ENCODE data around the gene POLE.

DNA sequence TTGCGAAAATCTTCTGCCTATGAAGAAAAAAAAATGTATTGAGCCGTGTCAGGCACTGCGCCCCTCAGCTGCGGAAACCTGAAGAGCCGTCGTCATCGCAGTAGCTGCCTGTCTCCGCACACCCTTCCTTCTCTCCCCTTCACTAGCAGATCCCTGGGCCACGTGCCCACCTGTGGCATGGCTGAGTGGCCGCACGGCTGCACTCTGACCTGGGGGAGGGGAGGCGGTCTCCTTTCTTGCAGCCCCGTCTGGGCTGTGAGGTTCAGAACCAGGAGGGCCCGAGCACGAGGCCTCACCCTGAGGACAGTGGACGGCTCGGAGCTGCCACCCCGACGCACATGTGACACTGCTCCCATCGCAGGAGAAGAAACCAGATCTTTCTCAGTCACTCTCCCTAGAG, 48.4 kb upstream of the POLE start:
- TF ChIP-seq CTCF (IDR thresholded peaks at IDR 0.05) (no peak), POLR2A (IDR thresholded peaks at IDR 0.05) (no peak)

Measured in lower leg skin (tissue), 3 donors.